ENCODE measurements around the gene ZNF775.

The ZNF775 gene

DNA sequence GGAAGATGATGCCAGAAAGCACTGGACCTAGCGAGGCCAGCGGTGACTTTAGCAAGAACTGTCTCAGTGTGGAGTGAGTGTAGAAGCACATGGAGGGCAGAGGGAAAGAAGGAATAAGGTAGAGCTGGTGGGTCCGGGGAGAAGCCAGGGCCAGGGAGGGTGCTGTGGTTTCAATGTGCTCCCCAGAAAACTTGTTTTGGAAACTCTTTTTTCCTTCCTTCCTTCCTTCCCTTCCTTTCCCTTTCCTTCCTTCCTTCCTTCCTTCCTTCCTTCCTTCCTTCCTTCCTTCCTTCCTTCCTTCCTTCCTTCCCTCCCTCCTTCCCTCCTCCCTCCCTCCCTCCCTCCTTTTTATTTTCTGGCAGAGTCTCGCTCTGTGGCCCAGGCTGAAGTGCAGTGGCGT, 32.2 kb upstream of the ZNF775 start:
- no peak for DNase-seq (ENCODE audit: low read depth)

DNA sequence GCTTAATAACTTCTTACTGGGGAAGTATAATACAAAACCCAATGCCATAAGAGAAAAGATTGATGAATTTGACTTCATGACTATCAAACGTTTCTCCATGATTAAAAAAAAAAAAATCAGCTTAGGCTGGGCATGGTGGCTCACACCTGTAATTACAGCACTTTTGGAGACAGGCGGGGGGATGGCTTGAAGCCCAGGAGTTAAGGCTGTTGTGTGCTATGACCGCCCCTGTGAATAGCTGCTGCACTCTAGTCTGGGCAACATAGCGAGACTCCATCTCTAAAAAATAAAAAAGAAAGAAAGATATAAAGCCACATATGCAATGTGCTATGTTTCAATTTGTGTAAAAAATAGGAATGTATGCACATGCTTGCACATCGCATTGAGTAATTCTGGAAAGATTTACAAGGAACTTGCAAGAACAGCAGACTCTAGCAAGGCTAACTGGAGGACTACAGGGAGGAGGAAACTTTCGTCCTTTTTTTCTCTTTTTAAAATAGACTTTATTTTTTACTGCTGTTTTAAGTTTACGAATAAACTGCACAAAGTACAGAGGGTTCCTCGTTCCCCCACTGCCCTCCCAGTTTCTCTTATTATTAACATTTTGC, 27.4 kb upstream of the ZNF775 start:
- no peak for DNase-seq (ENCODE audit: low read depth)

DNA sequence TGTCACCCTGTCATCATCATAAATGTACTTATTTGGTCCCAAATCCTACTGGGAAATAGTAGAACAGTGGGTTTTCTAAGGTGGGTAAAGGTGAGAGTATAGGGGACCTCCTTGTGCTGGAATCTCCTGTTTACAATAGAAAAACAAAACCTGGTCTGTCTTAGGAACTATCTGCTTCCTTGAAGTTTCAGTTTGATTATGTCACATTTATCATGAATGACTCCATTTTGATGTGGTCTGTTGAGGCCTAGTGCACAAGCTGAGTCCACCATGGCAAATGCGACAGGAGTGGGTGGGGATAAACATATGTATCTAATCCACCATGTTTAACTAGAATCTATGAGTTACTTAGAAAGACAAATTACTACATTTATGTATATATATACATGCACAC, 23.5 kb upstream of the ZNF775 start:
- no peak for DNase-seq (ENCODE audit: low read depth)

DNA sequence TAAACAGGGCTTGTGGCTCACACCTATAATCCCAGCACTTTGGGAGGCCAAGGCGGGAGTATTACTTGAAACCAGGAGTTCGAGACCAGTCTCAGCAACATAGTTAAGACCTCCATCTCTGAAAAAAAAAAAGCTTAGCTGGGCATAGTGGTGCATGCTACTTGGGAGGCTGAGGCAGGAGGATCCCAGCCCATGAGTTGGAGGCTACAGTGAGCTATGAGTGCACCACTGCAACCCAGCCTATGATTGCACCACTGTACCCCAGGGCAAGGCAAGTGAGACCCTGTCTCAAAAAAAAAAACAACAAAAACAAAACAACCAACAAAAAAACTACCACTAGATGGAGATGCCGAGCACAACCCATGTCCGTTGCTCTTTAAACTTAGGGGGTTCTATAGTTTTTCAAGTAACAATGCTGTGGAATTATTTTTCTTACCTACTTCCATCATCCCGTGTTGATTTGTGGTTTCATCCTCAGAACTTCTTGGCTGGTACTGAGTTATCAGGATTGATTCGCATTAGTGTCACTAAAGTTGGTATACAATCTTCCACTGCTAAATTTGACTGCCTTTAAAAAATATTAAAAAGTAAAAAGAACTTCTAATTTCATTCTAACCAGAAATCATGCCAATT, 22.7 kb upstream of the ZNF775 start:
- DNase-seq (ENCODE audit: low read depth), result no peak

DNA sequence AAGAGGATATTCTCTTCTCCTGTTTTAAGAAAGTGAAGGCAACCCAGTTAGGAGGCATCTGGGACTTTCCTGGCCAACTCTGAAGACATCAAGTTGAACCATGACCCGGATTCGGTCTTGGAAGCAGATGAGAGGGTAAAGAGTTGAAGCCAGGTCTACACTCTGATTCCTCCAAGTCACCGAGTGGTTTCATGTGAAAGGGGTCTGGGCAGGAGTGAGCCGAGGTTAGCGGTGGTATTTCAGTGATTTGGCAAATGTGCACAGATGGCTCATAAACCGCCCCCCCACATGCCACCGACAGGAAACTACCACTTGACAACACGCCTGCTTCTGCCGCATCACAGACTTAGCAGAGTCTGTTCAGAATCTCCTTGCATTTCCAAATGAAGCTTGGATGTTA, 21.9 kb upstream of the ZNF775 start:
- no peak for DNase-seq (ENCODE audit: low read depth)

DNA sequence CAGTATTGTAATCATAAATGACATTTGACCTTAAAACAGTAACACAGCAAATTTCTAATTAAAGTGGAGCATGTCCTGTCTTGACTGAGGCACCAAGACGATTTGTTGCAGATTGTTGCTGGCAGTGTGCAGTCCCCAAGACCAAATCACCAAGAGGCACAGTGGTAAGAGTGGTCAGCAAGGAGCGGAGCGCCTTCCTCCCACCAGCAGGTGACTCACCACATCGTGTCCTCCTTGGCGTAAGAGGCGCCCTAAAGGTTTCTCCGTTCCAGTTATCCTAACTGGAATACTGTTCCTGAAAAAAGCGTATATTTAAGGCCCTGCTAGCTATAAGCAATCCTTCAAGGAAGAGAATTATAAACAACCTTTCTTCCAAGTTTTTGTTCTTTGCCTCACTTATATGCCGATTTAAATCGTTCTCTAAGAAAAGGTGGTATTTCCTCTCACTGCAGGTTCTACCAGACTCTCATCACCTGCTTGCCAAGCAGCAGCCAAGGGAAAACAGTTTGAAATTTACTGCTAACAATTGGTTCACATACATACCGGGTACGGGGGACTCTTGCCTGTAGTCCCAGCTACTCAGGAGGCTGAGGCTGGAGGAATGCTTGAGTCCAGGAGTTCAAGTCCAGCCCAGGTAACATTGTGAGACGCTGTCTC, 21.2 kb upstream of the ZNF775 start:
- no peak for DNase-seq (ENCODE audit: low read depth)

DNA sequence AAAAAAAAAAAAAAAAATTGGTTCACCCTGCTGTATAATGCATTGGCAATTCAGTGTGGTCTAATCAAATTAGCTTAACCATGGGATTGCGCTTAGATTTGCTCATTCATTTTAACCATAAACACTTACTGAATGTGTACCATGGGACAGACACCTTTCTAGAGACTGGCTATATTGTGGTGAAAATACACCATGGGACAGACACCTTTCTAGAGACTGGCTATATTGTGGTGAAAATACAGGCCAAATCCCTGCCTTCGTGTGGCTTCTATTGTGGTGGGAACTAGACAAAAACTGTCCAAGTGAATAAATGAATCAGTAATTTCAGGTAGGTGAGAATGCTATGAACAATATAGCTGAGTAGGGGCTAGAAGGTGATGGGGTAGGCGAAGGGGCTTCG, 20.7 kb upstream of the ZNF775 start:
- no peak for DNase-seq (ENCODE audit: low read depth)

DNA sequence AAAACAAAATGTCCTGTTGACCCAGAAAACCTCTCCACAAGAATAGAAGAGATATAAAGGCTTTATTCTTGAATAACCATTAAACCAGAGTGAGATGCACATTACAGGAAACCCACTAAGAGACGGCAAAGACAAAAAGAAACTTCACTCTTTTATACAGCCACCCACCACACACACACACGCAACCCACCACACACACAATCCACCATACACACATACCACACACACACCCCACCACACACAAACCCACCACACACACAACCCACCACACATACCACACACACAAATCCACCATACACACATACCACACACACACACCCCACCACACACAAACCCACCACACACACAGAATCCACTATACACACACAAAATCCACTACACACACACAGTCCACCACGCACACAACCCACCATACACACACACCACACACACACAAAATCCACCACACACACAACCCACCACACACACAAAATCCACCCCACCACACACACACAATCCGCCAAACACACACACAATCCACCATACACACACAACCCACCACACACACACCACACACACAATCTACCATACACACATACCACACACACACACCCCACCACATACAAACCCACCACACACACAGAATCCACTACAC, 20.0 kb upstream of the ZNF775 start:
- DNase-seq (ENCODE audit: low read depth), result no peak

DNA sequence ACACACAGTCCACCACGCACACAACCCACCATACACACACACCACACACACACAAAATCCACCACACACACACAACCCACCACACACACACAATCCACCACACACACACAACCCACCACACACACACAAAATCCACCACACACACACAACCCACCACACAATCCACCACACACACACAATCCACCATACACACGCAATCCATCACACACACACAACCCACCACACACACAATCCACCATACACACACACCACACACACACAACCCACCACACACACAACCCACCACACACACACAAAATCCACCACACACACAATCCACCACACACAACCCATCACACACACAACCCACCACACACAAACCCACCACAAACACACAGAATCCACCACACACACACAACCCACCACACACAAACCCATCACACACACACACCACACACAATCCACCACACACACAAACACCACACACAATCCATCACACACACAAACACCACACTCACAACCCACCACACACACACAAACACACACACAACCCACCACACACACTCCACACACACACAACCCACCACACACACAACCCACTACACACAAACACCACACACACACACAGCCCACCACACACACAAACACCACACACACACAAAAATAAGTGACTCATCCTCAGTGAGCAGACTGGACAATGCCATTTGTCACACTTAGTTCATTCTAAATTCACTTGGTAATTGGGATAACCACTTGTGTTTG, 19.3 kb upstream of the ZNF775 start:
- no peak for DNase-seq (ENCODE audit: low read depth)

DNA sequence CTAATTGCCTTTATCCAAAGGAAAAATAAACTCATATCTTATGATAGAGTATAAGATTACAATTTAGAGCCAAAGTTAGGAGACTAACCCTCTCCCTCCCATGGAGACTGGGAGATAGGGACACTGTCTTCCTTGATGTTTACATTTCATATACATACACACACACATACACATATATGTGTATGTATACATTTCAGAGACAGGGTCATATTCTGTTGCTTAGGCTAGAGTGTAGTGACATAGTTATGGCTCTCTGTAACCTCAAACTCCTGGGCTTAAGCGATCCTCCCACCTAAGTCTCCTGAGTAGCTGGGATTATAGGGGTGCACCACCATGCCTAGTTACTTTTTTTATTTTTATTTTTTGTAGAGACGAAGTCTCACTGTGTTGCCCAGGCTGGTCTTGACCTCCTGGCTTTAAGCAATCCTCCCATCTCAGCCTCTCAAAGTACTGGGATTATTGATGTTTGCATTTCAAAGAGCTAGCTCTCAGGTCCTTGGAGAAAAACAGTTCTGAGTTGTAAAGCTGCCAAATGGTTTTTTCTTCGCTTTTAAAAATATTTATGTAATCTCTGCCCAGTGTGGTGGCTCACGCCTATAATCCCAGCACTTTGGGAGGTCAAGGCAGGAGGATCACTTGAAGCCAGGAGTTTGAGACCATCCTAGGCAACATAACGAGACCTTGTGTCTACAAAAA, 18.6 kb upstream of the ZNF775 start:
- DNase-seq (ENCODE audit: low read depth), result no peak

DNA sequence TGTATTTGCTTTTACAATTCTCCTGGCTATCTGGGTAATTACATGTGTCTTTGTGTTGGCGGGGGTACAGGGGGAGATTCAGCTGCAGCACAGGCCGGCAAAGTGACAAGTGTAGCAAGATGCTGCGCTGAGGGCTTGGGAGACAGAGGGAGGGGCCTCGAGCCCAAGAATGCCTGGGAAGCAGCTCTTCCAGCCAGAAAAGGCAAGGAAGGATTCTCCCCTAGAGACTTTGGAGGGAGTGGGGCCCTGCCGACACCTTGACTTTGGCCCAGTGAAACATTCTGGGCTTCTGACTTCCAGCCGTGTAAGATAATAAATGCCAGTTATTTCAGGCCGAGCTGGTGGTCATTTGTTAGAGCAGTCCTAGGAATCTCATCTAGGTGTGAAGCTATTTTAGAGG, 17.7 kb upstream of the ZNF775 start:
- DNase-seq (ENCODE audit: low read depth), result no peak

DNA sequence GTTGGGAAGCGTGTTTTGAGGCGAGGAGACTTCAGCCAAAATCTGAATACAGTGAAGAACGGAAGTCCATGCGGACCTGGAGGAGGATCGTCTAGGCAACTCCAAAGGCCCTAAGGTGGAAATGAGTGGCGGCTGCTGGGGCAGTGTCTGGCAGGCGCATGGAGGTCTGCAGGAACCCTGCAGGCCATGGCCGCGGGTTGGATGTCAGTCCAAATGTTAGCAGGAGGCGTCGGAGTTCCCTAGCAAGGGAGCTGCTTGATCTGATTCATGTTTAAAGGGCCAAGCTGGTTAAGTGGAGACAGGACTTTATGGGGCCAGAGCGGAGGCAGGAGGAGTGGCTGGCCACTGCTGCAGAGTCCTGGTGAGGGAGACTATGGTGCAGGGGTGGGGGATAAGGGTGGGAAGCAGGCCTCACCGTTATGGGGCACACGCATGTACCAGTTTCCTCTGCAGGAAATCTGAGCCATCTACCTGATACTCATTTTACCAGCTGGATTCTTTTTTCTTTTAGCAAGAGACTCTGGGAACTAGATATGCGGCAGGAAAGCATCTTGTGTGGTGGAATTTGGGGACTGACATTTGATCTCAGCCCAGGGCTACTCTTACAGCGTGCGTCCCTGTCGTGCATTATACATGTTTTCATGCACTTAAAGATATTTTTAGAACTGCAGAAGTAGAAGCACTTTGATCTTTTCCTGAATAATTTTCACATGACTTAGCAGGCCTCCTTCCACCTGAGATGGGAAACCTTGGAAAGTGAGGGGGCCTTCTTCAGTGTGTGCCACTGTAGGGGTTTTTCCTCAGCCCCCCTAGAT, 17.1 kb upstream of the ZNF775 start:
- no peak for DNase-seq (ENCODE audit: low read depth)

DNA sequence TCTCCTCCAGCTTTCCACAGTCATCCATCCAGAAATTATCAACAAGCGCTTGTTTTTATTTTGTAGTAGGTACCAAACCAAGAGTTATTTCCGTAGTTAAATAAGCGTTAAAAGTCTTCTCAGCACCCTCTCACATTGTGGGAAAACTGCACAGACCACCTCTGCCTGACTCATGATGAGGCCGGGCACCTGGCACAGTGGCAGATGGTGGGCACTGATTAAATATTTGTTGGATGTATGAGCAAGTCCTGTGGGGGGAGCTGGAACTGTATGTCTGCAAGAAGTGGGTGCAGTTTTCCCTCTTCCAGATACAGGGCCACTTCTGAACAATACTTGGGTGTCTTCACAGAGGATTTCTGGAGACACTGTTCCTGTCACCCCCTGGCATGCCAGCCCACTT, 15.8 kb upstream of the ZNF775 start:
- no peak for DNase-seq (ENCODE audit: low read depth)

DNA sequence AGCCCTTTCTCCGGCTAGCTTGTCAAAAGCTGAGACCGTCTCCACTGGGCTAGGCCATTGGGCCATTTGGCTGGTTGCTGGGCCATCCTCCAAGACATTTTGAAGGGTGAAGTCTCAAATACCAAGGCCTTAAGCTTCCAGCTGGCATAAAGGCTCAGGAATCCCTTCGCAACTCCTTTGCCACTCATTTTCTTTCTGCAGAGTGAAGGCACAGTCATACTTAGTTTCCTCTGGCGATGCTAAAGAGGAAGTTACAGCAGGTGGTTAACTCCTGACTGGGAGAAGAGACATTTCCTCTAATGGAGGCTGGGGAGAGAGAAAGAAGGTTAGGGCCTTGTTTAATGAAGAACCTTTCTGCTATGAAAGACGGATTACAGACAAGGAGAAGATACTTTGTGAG, 15.3 kb upstream of the ZNF775 start:
- DNase-seq (ENCODE audit: low read depth), result no peak

DNA sequence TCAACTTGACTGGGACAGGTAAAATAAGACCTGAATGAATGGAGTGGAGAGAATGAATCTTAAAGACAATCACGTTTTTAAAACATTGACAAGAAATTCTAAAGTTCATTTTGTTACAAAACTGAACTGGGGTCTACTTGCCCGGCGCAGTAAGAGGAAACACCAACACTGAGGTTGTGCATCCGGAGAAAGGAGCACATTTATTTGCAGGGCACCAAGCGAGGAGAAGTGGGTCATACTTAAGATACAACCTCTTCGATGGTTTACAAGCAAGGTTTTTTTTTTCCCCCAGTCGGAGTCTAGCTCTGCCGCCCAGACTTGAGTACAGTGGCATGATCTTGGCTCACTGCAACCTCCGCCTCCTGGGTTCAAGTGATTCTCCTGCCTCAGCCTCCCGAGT, 13.9 kb upstream of the ZNF775 start:
- no peak for DNase-seq (ENCODE audit: low read depth)

DNA sequence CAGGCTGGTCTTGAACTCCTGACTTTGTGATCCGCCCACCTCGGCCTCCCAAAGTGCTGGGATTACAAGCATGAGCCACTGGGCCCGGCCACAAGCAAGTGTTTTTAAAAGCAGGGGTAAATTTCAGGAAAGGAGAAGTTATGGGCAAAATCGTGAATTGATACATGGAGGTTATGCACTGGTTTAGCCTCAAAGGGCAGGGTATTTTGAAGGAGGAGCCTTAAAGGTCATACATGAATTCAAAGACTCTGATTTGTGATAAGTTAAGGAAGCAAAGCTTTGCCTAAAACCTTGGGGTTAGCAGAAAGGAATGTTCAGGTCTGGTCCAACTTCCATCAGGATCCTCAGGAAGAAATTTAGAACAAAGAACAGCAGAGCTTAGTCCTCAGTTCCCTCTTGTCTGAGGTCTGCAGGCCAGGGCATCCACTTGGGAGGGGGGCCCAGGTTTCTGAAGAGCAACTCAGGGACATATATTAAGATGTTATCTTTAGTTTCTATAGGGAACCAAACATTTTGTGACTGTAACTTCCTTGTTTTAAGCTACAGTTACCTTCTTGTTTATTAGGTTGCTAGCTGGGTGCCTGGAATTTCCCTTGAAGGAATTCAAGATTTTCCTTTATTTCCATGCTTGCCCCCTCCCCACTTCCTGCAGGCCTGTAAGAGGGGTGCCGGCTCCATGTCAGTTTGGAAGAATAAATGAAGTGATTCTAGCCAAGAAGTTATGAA, 13.3 kb upstream of the ZNF775 start:
- DNase-seq (ENCODE audit: low read depth), result no peak

DNA sequence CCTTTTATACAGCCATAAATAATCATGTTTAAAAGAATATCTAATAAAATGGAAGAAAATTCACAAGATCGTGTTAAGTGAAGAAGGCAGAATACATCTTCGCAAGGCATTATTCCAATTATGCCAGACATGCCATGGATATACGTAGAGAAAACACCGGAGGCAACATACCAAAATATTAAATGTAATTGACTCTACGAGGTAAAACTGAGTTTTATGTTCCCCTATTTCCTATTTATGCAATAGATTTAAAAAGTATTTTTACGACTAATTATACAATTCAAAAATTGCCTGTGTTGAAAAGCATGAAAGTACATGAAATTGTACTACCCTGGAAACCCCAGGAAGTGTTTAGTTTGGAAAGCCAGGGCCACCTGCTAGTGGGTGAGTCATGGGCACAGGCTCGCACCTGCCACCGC, 11.4 kb upstream of the ZNF775 start:
- no peak for DNase-seq (ENCODE audit: low read depth)

DNA sequence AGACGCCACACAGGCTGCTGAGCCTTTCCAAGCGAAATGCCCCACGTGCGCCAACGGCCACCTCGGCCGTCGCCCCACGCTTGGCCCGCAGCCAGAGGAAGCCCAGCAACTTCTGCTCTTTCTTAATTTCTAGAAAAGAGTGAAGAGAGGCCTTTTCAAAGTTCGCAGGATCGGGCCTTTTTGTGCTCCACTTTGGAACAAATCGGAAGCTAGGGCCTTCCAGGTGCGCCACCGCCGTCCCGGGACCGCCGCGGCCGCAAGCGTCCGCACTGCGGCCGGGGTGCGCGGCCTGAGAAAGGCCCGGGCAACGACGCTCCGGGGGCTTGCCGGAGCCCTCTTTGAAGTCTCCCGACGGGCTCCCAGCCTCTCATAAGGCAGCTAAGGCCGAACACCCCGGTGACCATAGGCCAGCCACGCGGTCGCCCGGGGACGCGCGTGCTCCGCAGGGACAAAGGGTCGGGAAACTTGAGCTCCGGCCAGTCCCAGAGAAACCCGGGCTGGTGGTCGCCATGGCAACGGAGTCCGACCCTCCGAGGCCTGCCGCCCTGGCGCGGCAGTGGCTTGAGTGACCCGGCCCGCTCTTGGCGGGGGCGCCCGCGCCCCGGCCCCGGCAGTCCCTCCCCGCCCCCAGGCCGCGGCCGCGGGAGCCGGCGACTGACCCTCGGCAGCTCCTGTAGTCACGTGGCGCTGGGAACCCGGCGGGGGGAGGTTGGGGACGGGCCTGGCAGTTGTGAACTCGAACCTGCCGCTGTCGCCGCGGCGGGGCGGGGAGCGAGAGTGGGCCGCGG, 10.8 kb upstream of the ZNF775 start, which contains the start of gene REPIN1:
REPIN1 (plus strand) TSS at position 727 of the 788 bp plus-strand sequence. CDS start 890 bp downstream, outside the sequence.
- DNase-seq (ENCODE audit: low read depth), result no peak
